NCI-H1092 treated with DMSO at 0.1 percent for 48 hours (cell line): ENCODE data around the gene ANO2.

Source experiments
- DNase-seq: peaks from one replicate; lab custom pipeline; 2025; lab: John Stamatoyannopoulos, UW

Gene ANO2

DNA sequence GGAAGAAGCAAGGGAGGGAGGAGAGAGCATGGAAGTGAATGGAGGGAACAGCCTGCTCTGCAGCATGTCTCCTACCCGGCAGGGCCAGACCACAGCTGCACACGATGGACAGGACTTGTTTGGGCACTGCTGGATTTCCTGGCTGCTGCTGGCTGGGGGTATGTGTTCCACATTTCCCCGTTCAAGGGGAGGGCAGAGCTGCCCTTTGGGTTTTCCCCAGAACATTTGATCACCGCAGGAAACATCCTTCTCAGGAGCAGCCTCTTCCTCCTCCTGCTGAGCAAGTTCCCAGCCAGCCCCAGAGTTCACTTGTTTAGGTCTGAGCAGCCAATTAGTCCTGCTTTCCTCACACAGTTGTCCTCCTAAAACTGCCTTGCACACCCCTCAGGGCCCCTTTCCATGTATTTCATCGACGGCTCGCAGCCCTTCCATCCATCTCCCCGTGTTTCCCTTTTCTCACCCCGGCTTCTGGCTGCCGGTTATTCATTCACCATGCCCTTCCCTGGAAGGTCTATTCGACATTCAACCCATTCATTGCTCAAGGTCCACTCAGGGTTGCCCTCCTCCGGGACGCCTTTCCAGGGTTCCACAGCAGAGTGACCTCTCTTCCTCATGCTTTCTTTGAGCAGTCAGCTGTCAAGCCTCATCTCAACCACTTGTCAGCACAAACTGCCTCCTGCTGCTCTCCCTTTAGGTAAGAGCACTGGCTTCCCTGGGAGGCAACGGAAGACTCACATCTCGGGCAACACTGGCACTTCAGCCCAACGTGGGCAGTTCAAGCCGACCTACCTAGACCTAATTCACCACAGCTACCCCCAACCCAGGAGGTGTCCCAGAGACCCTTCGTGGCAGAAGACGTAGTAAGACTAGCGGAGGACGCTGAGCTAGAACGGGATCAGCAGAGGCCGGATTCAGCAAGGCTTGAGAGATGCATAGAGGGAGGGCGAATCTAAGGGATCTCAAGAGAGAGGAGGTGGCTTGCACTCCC is 20.1 kb upstream of the ANO2 start:
- DNase-seq, result no peak

DNA sequence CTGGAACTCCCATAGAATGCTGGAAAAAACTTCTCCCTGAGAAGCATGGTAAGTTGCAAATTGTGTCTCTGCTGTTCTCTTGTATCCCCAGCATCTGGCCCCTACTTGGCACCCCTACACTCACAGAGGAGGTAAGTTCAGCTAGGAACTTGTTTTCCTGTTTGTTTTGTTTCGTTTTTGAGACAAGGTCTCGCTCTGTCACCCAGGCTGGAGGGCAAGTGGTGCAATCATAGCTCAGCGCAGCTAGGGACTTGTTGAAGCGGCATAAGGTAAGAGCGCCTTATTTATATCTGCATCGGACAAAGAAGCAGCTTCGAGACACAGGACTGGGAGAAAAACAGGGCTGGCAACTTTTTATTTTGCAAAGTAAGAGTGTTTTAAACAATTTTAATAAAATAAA is 18.5 kb upstream of the ANO2 start:
- DNase-seq, result no peak

DNA sequence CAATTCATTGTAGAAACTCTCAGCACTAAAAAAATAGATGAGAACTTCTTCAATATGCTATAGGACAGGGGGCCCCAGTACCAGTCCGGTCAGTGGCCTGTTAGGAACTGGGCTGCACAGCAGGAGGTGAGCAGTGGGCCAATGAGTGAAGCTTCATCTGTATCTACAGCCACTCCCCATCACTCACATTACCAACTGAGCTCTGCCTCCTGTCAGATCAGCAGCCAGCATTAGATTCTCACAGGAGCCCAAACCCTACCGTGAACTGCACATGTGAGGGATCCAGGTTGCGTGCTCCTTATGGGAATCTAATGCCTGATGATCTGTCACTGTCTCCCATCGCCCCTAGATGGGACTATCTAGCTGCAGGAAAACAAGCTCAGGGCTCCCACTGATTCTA is 15.7 kb upstream of the ANO2 start:
- DNase-seq, result no peak

DNA sequence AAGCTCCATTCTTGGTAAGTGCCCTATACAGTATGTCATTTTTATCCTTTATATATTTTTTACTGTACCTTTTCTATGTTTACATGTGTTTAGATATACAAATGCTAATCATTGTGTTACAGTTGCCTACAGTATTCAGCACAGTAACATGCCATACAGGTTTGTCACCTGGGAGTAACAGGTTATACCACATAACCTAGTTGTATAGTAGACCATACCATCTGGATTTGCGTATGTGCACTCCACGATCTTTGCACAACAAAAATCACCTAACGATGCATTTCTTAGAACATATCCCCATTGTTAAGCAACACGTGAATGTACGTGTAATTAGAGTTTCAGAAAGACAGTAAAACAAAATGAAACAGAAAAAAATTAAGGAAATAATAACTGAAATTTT is 11.9 kb upstream of the ANO2 start:
- no peak for DNase-seq

DNA sequence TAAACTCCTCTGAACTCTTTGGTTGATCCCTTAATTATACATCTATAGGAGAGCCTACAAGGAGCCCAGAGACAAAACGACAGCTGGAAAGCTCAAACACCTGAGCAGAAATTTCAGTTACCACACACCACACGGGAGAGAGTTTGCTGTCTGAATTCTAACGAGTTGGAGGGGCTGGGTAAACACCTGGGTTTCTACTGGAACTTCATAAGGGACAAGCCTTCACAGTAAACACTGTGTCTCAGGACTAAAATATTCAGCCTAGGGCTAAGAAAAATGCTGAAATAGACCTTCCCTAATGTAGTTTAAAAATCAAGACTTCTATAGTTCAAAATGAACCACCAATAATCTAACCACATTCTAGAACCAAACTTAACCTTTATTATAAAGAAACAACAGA is 9.6 kb upstream of the ANO2 start:
- DNase-seq, result no peak

DNA sequence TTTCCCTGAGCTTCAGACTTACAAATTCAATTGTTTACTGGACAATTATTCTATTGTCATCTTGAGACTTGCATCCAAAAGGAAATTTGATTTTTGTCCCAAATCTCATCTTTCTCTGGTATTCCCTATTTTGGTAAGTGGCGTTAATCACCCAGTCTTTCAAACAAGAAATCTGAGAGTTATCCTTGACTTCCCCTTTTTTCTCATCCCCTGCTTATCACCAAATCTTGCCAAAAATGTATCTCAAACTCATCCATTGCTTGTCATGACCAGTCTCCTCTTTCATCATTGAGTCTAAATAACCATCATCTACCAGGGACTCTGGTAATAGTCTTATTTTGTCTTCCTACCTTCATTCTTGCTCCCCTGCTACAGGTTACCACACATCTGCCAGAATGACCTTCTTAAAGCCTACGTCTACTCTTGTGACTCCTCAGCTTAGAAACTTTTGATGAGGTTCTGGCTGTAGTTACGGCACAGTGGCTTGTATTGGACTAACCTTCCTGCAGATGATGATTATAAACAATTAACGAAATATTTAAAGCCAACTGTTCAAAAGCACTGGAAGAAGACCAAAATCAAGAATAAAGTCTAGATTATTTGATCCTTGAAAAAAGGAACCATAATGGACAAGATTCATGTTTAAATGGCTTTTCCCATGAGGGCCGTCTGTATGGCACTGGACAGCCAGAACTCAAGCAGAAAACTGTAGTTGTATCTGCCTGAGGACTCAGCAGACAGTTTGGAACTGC is 9.0 kb upstream of the ANO2 start:
- DNase-seq, result no peak

DNA sequence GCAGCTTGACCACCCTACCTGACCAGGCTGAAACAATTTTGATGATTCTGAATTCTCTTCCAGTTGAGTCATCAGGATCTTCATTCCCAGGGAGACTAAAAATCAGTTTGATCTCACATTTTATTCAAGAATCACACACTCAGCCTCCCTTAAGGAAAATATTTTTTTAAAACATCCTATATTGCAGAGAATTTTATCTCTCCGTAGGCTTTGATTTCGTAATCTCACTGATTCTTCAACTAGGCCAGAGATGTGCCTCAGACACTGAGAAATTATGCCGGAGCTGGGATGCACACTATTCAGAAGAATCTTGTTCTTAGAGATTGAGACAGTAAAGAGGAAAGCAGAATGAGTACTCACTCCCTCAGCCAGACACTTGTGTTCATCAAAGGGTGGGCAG is 7.0 kb upstream of the ANO2 start:
- no peak for DNase-seq

DNA sequence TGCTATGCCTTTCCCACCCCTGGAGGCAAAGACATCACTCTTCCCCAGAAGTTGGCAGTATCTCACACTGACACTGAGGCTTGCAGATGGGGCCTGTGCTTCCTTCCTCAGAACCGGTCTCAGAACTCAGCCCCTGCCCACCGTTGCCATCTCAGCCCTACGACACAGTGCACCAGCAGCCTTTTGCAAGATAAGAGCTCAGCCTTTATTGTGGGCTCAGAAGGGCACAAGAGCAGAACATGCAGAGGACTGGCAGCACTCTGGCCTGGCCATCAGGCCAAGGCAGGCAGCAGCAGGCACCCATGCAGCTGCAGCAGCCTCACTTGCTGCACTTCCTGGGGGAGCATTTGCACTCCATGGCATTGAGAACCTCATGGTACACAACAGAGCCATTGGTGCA is 3.6 kb upstream of the ANO2 start:
- no peak for DNase-seq

DNA sequence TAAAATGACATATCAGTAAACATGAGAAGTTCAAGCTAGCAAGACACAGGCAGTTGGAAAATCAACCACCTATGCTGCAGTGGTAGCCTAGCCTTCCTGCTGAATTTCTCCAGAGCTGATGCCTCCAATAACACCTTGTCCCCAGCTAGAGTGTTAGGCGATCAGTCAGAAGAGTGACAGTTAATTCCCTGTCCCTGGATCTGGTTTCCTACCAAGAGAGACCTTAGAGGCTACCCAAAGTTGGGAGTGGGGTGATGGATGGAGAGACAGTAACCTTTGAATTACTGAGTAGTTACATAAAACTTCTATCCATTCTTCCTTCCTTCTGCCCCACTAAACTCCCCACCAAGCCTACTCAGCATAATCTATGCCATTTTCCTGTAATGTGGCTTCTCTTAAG is 1.9 kb upstream of the ANO2 start:
- no peak for DNase-seq

DNA sequence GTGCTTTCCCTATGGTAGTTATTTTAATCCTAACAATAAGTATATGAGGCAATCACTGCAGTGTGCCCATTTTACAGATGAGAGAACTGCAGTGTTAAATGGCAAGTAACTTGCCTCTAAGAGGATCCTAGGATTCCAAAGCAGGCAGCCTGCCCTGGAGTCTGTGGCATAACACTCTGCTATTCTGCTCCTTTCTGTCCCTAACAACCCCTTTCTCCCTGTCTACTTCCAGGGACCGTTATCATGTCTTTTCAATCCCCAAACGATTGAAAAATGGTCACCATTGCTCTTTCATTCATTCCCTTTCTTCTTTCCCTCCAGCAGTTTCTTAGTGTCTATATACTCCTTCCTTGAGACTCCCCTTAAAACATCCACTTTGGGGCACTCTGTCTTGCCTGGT is 1.3 kb upstream of the ANO2 start:
- DNase-seq, result no peak

DNA sequence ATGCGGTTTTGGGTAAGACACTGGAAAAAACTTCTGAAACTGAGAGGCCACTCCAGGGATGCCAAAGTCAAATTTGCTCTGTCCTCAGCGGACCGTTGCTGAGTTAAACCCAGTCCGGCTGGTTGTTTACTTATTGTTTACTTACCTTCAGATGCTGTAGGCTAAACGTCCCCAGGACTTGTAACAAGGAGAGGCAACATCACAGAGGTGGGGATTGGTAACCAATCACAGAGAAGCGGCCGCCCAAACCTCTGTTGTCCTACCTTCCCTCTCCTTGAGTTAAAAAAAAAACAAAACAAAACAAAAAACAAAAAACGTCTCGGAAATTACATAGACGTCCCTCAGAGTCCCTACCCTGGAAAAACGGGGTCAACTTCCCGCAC is 380 bp downstream of the ANO2 start:
- no peak for DNase-seq

DNA sequence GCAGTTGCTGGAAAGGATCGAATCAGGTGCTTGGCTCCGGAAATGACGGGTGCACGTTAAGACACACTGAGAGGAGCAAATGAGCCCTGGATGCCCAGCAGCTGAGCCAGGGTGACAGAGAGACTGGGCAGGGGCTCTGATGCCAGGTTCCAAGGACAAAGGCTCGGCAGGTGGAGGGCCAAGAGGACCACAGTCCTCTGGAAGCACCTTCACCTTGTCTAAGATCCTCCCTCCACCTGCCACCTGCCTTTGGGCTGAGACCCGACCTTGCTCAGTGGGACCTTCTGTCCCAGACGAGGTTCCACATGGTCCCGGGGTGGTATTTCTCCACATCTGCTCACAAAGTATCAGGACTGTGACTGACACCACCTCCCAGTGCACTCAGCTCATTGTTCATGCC is 1.0 kb downstream of the ANO2 start:
- no peak for DNase-seq

DNA sequence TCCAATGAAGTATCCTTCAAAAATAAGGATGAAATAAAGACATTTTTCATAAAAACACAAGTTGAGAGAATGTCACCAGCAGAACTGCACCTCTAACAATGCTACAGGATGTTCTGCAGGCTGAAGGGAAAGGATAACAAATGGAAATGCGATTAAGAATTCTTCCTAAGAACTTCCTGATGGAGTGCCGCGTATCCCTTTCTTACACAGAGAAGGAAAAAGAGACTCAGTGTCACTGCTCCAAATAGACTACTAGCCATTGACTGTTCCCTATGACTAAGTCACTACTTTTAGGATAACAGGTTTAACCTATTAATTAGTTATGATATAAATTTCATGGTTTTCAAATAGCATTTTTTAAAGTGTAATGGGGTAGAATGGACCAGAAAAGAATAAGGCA is 3.2 kb downstream of the ANO2 start:
- no peak for DNase-seq

DNA sequence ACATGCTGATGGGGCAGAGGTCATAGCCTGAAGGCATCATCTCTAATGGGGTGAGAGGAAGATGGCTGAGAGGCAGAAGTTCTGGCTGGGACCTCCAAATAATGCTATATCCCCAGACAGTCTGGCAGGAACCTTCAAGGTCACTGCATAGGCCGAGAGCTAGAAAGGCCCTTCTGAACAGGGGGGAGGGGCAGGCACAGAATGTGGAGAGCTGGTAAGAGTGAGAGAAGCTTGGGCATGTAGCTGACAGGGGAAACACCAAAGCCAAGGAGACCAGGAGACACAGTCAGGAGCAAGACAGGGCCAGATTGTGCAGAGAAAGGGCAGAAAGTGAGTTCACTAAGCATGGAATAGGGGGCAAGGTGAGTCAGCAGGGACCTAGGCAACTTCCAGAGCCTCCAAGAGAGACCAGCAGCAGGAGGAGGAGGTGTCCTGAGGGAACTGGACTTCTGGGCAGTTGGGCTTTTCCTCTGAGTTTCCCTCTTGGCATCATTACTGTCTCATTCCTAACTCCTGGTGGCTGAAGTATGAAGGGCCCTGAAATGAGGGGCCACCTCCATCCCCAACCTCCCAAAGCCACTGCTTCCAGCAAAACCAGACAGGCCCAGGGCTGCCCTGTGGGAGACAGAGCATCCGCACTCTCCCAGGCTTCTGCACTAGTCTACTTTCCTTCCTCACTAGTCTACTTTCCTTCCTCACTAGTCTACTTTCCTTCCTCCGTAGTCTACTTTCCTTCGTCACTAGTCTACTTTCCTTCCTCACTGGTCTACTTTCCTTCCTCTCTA is 17.1 kb downstream of the ANO2 start:
- no peak for DNase-seq

DNA sequence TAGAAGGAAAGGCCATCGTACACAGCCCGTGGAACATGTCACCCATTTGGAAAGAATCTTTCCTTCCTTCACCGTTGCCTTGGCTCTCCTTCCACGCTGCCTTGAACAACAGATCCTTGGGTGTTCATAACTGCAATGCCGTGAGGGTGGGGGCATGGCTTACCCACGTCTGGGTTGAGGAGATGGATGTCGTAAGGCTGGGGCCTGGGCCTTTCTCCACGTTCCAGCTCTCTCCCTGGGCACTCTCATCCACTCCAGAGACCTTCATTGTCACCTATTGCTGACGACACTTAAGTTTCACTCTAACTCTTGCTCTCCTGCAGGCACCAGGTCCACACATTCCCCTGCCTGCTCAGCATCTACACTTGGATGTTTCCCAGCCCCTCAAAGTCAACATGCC is 19.4 kb downstream of the ANO2 start:
- DNase-seq, result no peak

DNA sequence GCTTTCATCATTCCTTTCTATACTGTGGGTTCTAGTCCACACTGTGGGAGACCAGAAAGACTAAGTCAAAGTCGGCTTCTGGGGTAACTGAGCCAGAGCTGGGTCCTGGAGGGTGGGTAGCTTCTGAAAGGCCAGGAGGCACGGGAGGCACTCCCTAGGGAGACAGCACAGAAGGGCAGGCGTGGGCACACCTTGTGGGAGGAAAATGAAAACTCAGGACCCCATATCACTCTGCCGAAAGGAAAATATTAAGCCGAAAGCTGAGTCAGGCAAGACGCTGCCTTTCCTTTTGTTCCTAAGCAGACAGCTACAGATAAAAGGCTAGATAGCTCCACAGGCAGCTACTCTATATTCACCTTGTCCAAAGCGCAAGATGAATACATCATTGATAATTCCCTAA is 20.7 kb downstream of the ANO2 start:
- no peak for DNase-seq

DNA sequence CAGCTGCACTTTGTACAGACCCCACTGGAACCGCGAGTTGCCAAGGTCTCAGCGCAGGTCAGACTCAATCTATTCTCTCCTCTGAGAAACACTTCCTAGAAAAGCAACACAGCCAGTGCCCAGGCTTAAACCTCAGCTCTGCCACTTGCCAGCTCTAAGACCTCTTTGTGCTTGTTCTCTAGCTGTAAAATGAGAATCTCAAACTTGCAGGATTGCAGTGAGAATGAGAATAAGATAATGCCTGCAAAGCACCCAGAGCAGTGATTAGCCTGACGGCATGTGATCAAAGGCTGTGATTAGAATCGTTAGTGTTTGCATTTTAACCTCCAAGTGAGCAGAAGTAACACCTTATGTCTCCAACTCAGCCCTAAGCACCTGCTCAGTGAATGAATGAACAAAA is 21.3 kb downstream of the ANO2 start:
- no peak for DNase-seq

DNA sequence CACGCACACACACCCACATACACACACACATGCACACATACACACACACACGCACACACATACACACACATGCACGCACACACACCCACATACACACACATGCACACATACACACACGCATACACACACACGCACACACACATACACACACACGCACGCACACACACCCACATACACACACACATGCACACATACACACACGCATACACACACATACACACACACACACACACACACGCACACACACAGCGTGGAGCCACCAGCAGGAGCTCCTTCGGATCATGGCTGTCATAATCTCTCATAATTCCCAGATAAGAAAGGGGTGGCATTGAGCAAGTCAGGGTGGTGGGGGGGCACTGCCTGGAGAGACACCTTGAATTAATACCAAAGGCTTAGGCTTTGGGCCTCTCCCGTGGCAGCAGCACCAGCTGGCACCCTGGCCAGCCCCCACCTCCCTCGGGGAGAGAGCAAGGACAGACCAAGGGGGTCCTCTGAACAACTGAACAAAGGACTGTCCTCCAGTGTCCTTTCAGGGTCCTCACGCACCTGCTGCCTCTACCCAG is 21.9 kb downstream of the ANO2 start:
- DNase-seq, result no peak

DNA sequence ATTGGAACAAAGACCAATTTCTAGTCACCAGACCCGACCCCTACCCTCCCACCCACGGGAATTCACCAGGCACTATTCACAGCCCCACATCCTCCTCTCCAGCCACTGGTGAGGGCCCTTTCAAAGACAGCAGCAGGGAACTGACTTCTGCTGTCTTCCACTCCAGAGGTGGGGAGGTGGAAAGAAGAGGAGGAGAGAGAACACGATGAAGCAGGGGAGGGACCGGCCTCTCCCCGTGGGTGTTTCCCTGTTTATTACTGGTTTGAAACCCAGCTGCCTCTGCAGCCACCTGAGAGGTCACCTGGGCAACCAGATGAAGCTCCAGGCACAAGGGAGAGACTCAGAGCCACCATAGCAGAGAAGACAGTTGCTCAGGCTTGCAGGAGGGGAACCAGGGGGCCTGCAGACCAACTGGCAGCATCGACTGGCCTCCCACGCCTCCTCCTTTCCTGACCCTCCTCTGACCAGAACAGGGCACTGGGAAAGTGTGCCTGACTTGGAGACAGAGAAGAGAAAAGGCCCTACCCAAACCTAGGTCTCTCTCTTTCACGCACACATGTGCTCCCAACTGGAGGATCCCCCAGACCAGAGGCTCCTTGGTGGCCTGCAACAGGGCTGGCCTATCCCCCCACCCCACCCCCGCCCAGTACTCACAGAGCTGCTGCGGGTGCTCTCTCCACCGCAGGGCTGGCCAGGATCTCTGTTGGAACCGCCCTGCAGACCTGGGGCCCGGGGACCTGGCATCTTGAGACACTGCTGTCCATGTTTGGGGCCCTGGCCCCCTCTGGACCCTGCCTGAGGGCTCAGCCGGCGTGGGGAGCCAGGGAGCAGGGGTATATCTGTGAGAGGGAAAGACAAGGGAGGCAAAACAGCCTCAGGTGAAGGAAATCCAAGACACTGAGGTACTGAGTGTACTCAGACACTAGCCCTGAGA is 22.8 kb downstream of the ANO2 start:
- no peak for DNase-seq

DNA sequence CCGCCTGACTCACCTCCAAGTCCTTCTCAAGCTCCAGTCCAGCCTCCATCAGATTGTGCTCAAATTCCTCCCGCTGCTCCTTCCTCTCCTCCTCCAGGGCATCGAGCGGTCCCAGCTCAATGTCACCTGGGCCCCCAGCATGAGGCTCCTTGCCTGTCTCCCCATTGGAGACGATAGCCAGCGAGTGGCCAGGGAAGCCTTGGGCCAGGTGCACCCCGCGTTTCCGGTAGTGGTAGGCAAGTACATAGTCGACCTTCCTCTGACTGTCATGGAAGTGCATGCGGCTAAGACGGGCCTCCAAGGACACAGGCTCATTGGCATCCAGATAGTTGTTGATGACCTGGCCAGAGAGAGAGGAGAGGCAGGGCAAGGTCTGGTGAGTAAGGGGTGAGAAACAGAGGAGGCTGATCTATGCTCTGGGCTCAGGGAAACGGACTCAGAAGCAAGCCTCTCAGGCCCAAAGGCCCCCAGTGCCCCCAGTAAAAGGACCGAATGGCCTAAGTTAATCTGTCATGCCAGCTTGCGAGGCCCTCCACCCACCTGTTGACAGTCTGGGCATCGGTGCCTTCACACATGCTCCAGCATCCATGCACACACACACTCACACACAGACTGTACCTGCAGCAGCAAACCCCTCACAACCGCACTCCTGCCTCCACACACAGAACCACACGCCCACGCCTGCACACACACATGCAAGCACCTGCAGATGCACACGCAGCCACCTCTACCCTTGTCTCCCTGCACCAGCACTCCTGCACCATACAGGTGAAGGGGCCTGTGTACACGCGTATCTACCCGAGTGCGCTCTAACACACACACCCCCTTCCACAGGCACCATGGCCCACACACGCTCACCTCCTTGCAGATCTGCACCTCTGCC is 23.8 kb downstream of the ANO2 start:
- DNase-seq, result no peak
